ENCODE results near the gene FAM180B. TPM values are rescaled to one million over a fixed set of nuclear protein-coding genes. Genes with fewer than 3 reads are reported as not detected.

The FAM180B gene
- total and polyA plus RNA-seq, 2 of the 13 experiments (the other 11 are each of a cell fraction or from before 2014, with no cell fraction given): 0.40 to 1.0 TPM

- TF ChIP-seq ZNF841 (CRISPR knock-in tag; IDR thresholded peaks at IDR 0.05; ENCODE audit: borderline replicate concordance) (no peak), MAZ (IDR thresholded peaks at IDR 0.05; ENCODE audit: borderline replicate concordance, low read depth, low read length) (0 out of 2 replicates have a peak, but pooled peaks have one; percentile 3), MAZ (CRISPR knock-in tag; IDR thresholded peaks at IDR 0.05; ENCODE audit: low read depth) (no peak), SCMH1 (CRISPR knock-in tag; IDR thresholded peaks at IDR 0.05; ENCODE audit: borderline replicate concordance) (no peak), ZMYM3 (CRISPR knock-in tag; IDR thresholded peaks at IDR 0.05) (peak; percentile 34; the same call in 1 of the 2 replicates), SRSF4 (IDR thresholded peaks at IDR 0.05; ENCODE audit: low read depth, low read length, poor library complexity, severe bottlenecking) (no peak), FOXM1 (CRISPR knock-in tag; IDR thresholded peaks at IDR 0.05) (no peak), ZNF770 (CRISPR knock-in tag; IDR thresholded peaks at IDR 0.05) (0 out of 2 replicates have a peak, but pooled peaks have one; percentile 7), TAF1 (CRISPR knock-in tag; IDR thresholded peaks at IDR 0.05) (no peak), LBX2 (CRISPR knock-in tag; IDR thresholded peaks at IDR 0.05; ENCODE audit: borderline replicate concordance) (no peak), IRF9 (CRISPR knock-in tag; IDR thresholded peaks at IDR 0.05; ENCODE audit: borderline replicate concordance) (no peak), ZNF460 (CRISPR knock-in tag; IDR thresholded peaks at IDR 0.05; ENCODE audit: borderline replicate concordance) (peak; percentile 95), ZNF556 (CRISPR knock-in tag; IDR thresholded peaks at IDR 0.05; ENCODE audit: borderline replicate concordance) (no peak), ZNF883 (CRISPR knock-in tag; IDR thresholded peaks at IDR 0.05; ENCODE audit: not compliant biosample characterization) (peak; percentile 39), ZNF136 (CRISPR knock-in tag; IDR thresholded peaks at IDR 0.05; ENCODE audit: low read depth) (0 out of 2 replicates have a peak, but pooled peaks have one; percentile 34), ZBTB20 (CRISPR knock-in tag; IDR thresholded peaks at IDR 0.05; ENCODE audit: borderline replicate concordance, low read depth) (no peak), ZFP91 (CRISPR knock-in tag; IDR thresholded peaks at IDR 0.05; ENCODE audit: borderline replicate concordance) (no peak)
Measured at GRCh38 chr11:47566149-47566698, 20.3 kb upstream of the FAM180B start (continued).
